H9 (cell line): ENCODE measurements around the gene RAD54L2. TPM values are rescaled to one million over a fixed set of nuclear protein-coding genes. Genes with fewer than 3 reads are reported as not detected.
A peak's percentile ranks its signal among the peaks of the same experiment; 100 is the strongest.

Experiments
- DNase-seq: peaks from one replicate; pipeline ENCODE4 v3.0.0-alpha.2; 2017
- H2AFZ ChIP-seq: one replicate; pipeline ENCODE4 v1.6.1; 2013; ENCODE audit warnings: mild to moderate bottlenecking, low read length, control low read depth, moderate library complexity
- H2AK5ac ChIP-seq: 2 replicates; pipeline ENCODE4 v1.6.1; 2013; ENCODE audit warnings: low read length, control low read depth, mixed read lengths; ENCODE audit not compliant: insufficient read length
- H2BK120ac ChIP-seq: one replicate; pipeline ENCODE4 v1.6.1; 2013; ENCODE audit warnings: low read depth, mild to moderate bottlenecking, low read length, control low read depth, inconsistent platforms; ENCODE audit not compliant: poor library complexity, severe bottlenecking
- H2BK12ac ChIP-seq: 2 replicates; pipeline ENCODE4 v1.6.1; 2013; ENCODE audit warnings: low read length, control low read depth, mixed read lengths, low read depth; ENCODE audit not compliant: insufficient read length
- H2BK15ac ChIP-seq: 2 replicates; pipeline ENCODE4 v1.6.1; 2013; ENCODE audit warnings: low read depth, low read length, control low read depth
- H2BK20ac ChIP-seq: one replicate; pipeline ENCODE4 v1.6.1; 2013; ENCODE audit warnings: low read depth, mild to moderate bottlenecking, low read length, control low read depth, inconsistent platforms; ENCODE audit not compliant: poor library complexity, severe bottlenecking
- H2BK5ac ChIP-seq: 2 replicates; pipeline ENCODE4 v1.6.1; 2013; ENCODE audit warnings: low read length, control low read depth, mixed read lengths; ENCODE audit not compliant: insufficient read length
- H3K14ac ChIP-seq: 2 replicates; pipeline ENCODE4 v1.6.1; 2013; ENCODE audit warnings: low read length, control low read depth; ENCODE audit not compliant: insufficient read depth
- H3K18ac ChIP-seq: 2 replicates; pipeline ENCODE4 v1.6.1; 2013; ENCODE audit warnings: low read depth, mild to moderate bottlenecking, mixed read lengths, low read length, control low read depth; ENCODE audit not compliant: insufficient read length
- H3K23ac ChIP-seq: 2 replicates; pipeline ENCODE4 v1.6.1; 2013; ENCODE audit warnings: low read length, control low read depth, mixed read lengths, low read depth; ENCODE audit not compliant: insufficient read length
- H3K23me2 ChIP-seq: 2 replicates; pipeline ENCODE4 v1.6.1; 2013; ENCODE audit warnings: low read depth, mild to moderate bottlenecking, mixed read lengths, low read length, control low read depth; ENCODE audit not compliant: insufficient read length, poor library complexity, severe bottlenecking
- H3K27ac ChIP-seq: 2 replicates; pipeline ENCODE4 v1.5.1; 2013; ENCODE audit warnings: low read length, control low read depth, mixed read lengths, low read depth; ENCODE audit not compliant: insufficient read length
- H3K27me3 ChIP-seq: 2 replicates; pipeline ENCODE4 v1.6.1; 2013; ENCODE audit warnings: low read length, control low read depth, inconsistent platforms; ENCODE audit not compliant: insufficient read depth
- H3K4ac ChIP-seq: 2 replicates; pipeline ENCODE4 v1.6.1; 2013; ENCODE audit warnings: low read depth, mild to moderate bottlenecking, control low read depth, inconsistent platforms, low read length, moderate library complexity
- H3K4me1 ChIP-seq: 2 replicates; pipeline ENCODE4 v1.6.1; 2013; ENCODE audit warnings: low read length, control low read depth, inconsistent platforms; ENCODE audit not compliant: insufficient read depth
- H3K4me2 ChIP-seq: 2 replicates; pipeline ENCODE4 v1.6.1; 2013; ENCODE audit warnings: low read length, control low read depth, mixed read lengths; ENCODE audit not compliant: insufficient read length, insufficient read depth
- H3K56ac ChIP-seq: 2 replicates; pipeline ENCODE4 v1.6.1; 2013; ENCODE audit warnings: low read depth, mild to moderate bottlenecking, mixed read lengths, low read length, control low read depth; ENCODE audit not compliant: insufficient read length
- H3K79me1 ChIP-seq: 2 replicates; pipeline ENCODE4 v1.6.1; 2013; ENCODE audit warnings: low read depth, mild to moderate bottlenecking, moderate library complexity, low read length, control low read depth, inconsistent platforms; ENCODE audit not compliant: insufficient read depth, poor library complexity, severe bottlenecking
- H3K79me2 ChIP-seq: 2 replicates; pipeline ENCODE4 v1.6.1; 2013; ENCODE audit warnings: low read length, control low read depth, inconsistent platforms; ENCODE audit not compliant: insufficient read depth
- H3K9ac ChIP-seq: 2 replicates; pipeline ENCODE4 v1.6.1; 2013; ENCODE audit warnings: low read length, control low read depth, mixed read lengths; ENCODE audit not compliant: insufficient read length; ENCODE audit errors: extremely low read depth
- H3K9me3 ChIP-seq: one replicate; pipeline ENCODE4 v1.6.1; 2013; ENCODE audit warnings: low read depth, low read length, inconsistent platforms; ENCODE audit not compliant: control insufficient read depth
- H3T11ph ChIP-seq: one replicate; pipeline ENCODE4 v1.6.1; 2013; ENCODE audit warnings: mild to moderate bottlenecking, low read length, control low read depth, inconsistent platforms
- H4K20me1 ChIP-seq: one replicate; pipeline ENCODE4 v1.6.1; 2013; ENCODE audit not compliant: control insufficient read depth, insufficient read length, insufficient read depth
- H4K5ac ChIP-seq: 2 replicates; pipeline ENCODE4 v1.6.1; 2013; ENCODE audit warnings: low read depth, mild to moderate bottlenecking, mixed read lengths, low read length, control low read depth; ENCODE audit not compliant: insufficient read length
- H4K8ac ChIP-seq: replicated peaks from 2 replicates; pipeline ENCODE4 v1.6.1; 2013; ENCODE audit warnings: low read length, control low read depth, mixed read lengths, low read depth; ENCODE audit not compliant: insufficient read length
- H4K91ac ChIP-seq: 2 replicates; pipeline ENCODE4 v1.6.1; 2013; ENCODE audit warnings: low read depth, mild to moderate bottlenecking, moderate library complexity, mixed read lengths, low read length, control low read depth; ENCODE audit not compliant: insufficient read length
- H3K27ac Mint-ChIP-seq, 3 experiments: 2 replicates in 2 of 3; 3 replicates in 1 of 3; pipeline ENCODE4 v1.8.0; 2020 to 2021; ENCODE audit warnings: mixed read lengths in 3 of 3, mild to moderate bottlenecking in 1 of 3, moderate library complexity in 1 of 3
- H3K27me3 Mint-ChIP-seq: 2 replicates; pipeline ENCODE4 v1.8.0; 2021; ENCODE audit warnings: low read depth, mild to moderate bottlenecking, moderate library complexity, mixed read lengths
- H3K36me3 Mint-ChIP-seq, 3 experiments: 2 replicates in 2 of 3; 3 replicates in 1 of 3; pipeline ENCODE4 v1.8.0; 2020 to 2021; ENCODE audit warnings: low read depth in 3 of 3, mixed read lengths in 3 of 3; ENCODE audit not compliant: insufficient read depth in 1 of 3
- H3K4me1 Mint-ChIP-seq, 2 experiments: 2 replicates each; pipeline ENCODE4 v1.8.0; 2020; ENCODE audit warnings: mixed read lengths in 2 of 2
- H3K4me3 Mint-ChIP-seq, 2 experiments: 2 replicates in 1 of 2; 3 replicates in 1 of 2; pipeline ENCODE4 v1.8.0; 2020 to 2021; ENCODE audit warnings: mild to moderate bottlenecking in 2 of 2, mixed read lengths in 2 of 2, moderate library complexity in 1 of 2
- H3K9me3 Mint-ChIP-seq, 2 experiments: 2 replicates in 1 of 2; 3 replicates in 1 of 2; pipeline ENCODE4 v1.8.0; 2020; ENCODE audit warnings: mild to moderate bottlenecking in 2 of 2, mixed read lengths in 2 of 2, moderate library complexity in 1 of 2
- WGBS: extraction: QIAGEN DNeasy Blood & Tissue Kit; methylation state at CpG from one replicate; pipeline ENCODE4 v1.1.7; 2013; ENCODE audit warnings: missing lambda C conversion rate, low lambda C conversion rate, mixed read lengths; ENCODE audit not compliant: insufficient read length; ENCODE audit errors: extremely low coverage; 5-methylcytosine and 5-hydroxymethylcytosine counted together
- long read RNA-seq: library from polyadenylated mRNA; unstranded; transcript quantifications from one replicate; pipeline ENCODE4 v2.0.0, GENCODE V29; 2020
- total RNA-seq: library from RNA; stranded (reverse); gene quantifications from 2 replicates; pipeline ENCODE4 v1.2.1, GENCODE V29; 2021
- TF ChIP-seq, protein P1 (sequence below): fragments of 200-600 bp; sonication (generic); conservative IDR thresholded peaks from 3 replicates; pipeline ENCODE4 v1.8.0; 2021; ENCODE audit warnings: antibody characterized with exemption, mild to moderate bottlenecking

The RAD54L2 gene, protein sequence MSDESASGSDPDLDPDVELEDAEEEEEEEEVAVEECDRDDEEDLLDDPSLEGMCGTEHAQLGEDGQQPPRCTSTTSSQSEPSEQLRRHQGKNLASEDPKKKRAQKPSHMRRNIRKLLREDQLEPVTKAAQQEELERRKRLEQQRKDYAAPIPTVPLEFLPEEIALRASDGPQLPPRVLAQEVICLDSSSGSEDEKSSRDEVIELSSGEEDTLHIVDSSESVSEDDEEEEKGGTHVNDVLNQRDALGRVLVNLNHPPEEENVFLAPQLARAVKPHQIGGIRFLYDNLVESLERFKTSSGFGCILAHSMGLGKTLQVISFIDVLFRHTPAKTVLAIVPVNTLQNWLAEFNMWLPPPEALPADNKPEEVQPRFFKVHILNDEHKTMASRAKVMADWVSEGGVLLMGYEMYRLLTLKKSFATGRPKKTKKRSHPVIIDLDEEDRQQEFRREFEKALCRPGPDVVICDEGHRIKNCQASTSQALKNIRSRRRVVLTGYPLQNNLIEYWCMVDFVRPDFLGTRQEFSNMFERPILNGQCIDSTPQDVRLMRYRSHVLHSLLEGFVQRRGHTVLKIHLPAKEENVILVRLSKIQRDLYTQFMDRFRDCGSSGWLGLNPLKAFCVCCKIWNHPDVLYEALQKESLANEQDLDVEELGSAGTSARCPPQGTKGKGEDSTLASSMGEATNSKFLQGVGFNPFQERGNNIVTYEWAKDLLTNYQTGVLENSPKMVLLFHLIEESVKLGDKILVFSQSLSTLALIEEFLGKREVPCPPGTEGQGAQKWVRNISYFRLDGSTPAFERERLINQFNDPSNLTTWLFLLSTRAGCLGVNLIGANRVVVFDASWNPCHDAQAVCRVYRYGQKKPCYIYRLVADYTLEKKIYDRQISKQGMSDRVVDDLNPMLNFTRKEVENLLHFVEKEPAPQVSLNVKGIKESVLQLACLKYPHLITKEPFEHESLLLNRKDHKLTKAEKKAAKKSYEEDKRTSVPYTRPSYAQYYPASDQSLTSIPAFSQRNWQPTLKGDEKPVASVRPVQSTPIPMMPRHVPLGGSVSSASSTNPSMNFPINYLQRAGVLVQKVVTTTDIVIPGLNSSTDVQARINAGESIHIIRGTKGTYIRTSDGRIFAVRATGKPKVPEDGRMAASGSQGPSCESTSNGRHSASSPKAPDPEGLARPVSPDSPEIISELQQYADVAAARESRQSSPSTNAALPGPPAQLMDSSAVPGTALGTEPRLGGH (N-terminal part only)
- total RNA-seq, result 40.4 and 40.7 TPM in 2 replicates
- long read RNA-seq, partial matches to known transcripts, result 32 of 98 reads
- long read RNA-seq, other reads (novel, unspliced or antisense), result 66 of 98 reads

DNA sequence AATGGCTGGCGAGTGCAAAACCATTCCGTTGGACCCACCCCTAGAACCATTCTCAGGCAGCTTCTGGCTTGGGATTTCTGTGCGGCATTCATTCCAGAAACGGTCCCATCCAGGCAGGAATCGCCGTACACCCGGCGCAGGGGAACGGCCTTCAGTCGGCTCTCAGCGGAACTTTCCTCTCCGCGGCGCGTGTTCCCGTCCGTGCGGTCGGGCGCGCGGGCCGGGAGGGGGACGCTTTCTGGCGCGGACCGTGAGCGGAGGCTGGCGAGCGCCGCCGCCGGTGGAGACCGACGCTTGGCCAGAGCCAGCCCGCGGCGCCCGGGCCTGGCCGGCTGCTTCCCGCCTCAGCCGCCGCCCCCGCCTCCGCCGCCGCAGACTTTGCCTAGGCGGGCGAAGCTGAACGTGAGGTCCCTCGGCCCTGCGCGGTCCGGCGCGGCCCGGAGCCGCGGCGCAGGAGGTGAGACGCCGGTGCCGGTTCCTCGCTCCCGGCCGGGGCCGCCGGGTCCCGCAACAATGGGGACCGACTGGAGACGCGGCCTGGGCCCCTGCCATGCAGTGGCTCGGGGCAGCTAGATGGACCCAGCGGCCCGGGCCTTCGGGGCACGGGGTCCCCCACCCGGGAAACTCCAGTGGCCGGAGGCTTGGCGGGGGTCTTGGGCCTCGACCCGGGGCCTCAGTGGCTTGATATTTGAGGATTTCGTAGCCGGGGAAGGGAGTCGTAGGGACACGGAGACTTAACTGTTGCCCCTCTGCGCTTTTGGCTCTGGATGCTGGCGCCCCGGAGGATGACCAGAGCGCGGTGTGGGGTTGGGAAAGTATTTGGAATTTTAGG is at the start of gene RAD54L2:
Gene RAD54L2 (plus strand): TSS at position 261 of the 832 bp plus-strand sequence. CDS start 51,702 bp downstream, outside the sequence.
- H3K4me3 Mint-ChIP-seq, result peak within 1 kb of the TSS; percentile 91 to 96
- Histone ChIP-seq H3K23me2 (peaks cover 13% of the 10 kb centered on the region), H3K79me2 (peaks cover 13% of the 10 kb centered on the region; the same call in 1 of the 2 replicates), H3K18ac (peak within 1 kb of the TSS; percentile 46), H3K4ac (no peak within 1 kb of the TSS), H2AK5ac (no peak within 1 kb of the TSS), H2BK120ac (no peak within 1 kb of the TSS), H3T11ph (no peak within 1 kb of the TSS), H2BK20ac (no peak within 1 kb of the TSS), H3K4me2 (peak within 1 kb of the TSS; percentile 96), H3K79me1 (peaks cover 10% of the 10 kb centered on the region), H3K9me3 (no peaks in the 10 kb centered on the region), H4K91ac (no peak within 1 kb of the TSS), H3K27ac (no peak within 1 kb of the TSS), H3K9ac (peak within 1 kb of the TSS; percentile 90), H3K27me3 (no peaks in the 10 kb centered on the region), H4K20me1 (no peaks in the 10 kb centered on the region), H2BK5ac (no peak within 1 kb of the TSS), H3K23ac (peak within 1 kb of the TSS; percentile 36), H3K4me1 (peaks cover 3% of the 10 kb centered on the region), H4K5ac (no peak within 1 kb of the TSS), H2AFZ (peak within 1 kb of the TSS; percentile 7), H4K8ac (no peak within 1 kb of the TSS), H2BK15ac (no peak within 1 kb of the TSS), H3K56ac (peak within 1 kb of the TSS; percentile 53), H2BK12ac (no peak within 1 kb of the TSS), H3K14ac (peak within 1 kb of the TSS; percentile 82)
- H3K4me1 Mint-ChIP-seq, result peaks cover 24 to 29% of the 10 kb centered on the region in 2 experiments
- WGBS, result no CpG with 5 or more reads among the region's 91 CpGs
- DNase-seq, result peak; percentile 75
- H3K9me3 Mint-ChIP-seq, result no peaks in the 10 kb centered on the region
- H3K27me3 Mint-ChIP-seq, result peaks cover 2% of the 10 kb centered on the region; the same call in 1 of the 2 replicates
- peak within 1 kb of the TSS; percentile 58 to 97 (median 85) for H3K27ac Mint-ChIP-seq
- TF ChIP-seq, protein P1, sequence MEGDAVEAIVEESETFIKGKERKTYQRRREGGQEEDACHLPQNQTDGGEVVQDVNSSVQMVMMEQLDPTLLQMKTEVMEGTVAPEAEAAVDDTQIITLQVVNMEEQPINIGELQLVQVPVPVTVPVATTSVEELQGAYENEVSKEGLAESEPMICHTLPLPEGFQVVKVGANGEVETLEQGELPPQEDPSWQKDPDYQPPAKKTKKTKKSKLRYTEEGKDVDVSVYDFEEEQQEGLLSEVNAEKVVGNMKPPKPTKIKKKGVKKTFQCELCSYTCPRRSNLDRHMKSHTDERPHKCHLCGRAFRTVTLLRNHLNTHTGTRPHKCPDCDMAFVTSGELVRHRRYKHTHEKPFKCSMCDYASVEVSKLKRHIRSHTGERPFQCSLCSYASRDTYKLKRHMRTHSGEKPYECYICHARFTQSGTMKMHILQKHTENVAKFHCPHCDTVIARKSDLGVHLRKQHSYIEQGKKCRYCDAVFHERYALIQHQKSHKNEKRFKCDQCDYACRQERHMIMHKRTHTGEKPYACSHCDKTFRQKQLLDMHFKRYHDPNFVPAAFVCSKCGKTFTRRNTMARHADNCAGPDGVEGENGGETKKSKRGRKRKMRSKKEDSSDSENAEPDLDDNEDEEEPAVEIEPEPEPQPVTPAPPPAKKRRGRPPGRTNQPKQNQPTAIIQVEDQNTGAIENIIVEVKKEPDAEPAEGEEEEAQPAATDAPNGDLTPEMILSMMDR, result peak; percentile 28; the same call in 2 of the 3 replicates
- peaks cover 2 to 16% (median 15%) of the 10 kb centered on the region in 3 experiments; a peak in 6 of 7 replicates for H3K36me3 Mint-ChIP-seq
